VCaP (cell line): ENCODE data around the gene PRKCB.

ENCODE experiments used
- H3K27ac ChIP-seq: fragments of 450-650 bp; 2 replicates; pipeline ENCODE4 v1.5.1; 2017
- TF ChIP-seq, protein P1 (sequence below): fragments of 450-650 bp; conservative IDR thresholded peaks from 2 replicates; pipeline ENCODE4 v1.5.1; 2017; ENCODE audit warnings: mild to moderate bottlenecking, moderate library complexity

PRKCB gene

DNA sequence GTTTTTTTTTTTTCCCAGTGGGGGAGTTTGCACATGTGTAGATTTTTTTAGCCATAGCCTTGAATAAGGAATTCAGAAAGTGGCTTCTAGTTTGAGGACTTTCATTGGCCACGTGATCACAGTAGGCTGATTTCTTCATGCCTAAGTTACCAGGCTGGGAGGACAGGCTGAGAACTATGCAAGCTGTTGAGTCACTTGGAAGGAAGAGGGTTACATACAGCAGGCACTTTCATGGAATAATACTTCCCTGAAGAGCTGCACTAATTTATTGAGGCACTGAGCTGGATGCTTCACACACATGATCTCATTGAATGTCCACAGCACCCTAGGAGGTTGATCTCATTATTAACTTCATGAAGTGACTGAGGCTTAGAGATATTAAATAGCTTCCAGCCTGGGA is 22.8 kb downstream of the PRKCB start:
- H3K27ac ChIP-seq, result no peak overlapping the region
- TF ChIP-seq, protein P1, sequence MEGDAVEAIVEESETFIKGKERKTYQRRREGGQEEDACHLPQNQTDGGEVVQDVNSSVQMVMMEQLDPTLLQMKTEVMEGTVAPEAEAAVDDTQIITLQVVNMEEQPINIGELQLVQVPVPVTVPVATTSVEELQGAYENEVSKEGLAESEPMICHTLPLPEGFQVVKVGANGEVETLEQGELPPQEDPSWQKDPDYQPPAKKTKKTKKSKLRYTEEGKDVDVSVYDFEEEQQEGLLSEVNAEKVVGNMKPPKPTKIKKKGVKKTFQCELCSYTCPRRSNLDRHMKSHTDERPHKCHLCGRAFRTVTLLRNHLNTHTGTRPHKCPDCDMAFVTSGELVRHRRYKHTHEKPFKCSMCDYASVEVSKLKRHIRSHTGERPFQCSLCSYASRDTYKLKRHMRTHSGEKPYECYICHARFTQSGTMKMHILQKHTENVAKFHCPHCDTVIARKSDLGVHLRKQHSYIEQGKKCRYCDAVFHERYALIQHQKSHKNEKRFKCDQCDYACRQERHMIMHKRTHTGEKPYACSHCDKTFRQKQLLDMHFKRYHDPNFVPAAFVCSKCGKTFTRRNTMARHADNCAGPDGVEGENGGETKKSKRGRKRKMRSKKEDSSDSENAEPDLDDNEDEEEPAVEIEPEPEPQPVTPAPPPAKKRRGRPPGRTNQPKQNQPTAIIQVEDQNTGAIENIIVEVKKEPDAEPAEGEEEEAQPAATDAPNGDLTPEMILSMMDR, result no peak

DNA sequence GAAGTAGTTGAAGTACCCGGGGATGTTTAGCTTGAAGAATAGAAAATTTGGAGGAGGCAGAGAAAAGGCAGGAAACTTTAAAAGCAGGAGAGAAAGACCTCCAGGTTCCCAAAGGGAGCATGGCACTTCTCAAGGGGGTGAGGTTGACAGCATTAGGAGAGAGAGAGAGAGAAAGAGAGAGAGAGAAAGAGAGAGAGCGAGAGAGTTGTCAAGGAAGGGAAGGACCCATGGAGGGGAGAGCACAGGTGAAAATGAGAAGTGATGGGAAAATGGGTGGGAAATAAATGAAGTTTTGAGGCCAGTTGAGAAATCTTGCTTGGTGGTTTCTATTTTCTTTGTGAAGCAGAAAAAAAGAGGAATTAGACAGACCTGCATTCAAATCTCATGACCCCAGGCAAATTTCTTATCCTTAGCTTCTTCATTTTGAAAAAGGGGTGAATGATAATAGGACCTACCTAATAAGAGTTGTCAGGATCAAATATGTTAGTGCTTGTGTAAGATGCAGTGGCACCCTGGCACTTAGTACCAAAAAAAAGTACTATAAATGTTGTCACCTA is 24.0 kb downstream of the PRKCB start:
- TF ChIP-seq, protein P1, result no peak
- no peak overlapping the region for H3K27ac ChIP-seq

DNA sequence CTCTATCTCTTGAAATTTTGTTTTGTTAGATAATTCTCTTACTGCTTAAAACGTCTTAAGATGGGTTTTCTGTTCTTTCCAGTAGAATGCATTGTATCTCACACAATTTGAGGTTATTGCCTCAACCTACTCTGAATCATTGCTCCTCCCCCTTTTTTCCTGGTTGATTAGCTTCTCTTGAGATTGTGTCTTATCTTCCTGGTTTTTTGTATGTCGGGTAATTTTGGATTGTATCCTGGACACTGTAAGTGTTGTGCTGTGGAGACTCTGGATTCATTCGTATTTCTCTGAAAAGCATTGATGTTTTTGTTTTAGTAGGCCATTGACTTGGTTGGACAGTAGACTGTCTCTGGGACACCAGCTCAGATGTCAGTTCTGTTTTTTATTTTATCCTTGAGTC is 26.1 kb downstream of the PRKCB start:
- H3K27ac ChIP-seq, result no peak overlapping the region
- TF ChIP-seq, protein P1, result no peak

DNA sequence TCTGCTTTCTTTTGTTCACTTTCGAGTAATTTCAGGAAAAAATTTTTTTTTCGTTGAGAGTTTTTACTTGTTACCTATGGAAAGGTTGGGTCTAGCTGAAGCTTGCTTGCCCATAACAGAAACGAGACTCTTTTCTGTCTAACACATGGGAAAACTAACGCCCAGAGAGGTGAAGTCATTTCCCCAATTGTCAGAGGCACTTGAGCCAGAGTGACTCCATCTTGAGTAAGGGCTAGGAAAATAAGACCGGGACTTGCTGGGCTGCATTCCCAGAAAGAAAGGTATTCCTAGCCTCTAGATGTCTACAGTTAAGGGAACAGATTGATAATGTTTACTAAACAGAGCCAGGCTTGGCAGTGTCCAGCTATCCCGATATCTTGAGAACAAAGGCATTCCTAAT is 26.8 kb downstream of the PRKCB start:
- no peak overlapping the region for H3K27ac ChIP-seq

DNA sequence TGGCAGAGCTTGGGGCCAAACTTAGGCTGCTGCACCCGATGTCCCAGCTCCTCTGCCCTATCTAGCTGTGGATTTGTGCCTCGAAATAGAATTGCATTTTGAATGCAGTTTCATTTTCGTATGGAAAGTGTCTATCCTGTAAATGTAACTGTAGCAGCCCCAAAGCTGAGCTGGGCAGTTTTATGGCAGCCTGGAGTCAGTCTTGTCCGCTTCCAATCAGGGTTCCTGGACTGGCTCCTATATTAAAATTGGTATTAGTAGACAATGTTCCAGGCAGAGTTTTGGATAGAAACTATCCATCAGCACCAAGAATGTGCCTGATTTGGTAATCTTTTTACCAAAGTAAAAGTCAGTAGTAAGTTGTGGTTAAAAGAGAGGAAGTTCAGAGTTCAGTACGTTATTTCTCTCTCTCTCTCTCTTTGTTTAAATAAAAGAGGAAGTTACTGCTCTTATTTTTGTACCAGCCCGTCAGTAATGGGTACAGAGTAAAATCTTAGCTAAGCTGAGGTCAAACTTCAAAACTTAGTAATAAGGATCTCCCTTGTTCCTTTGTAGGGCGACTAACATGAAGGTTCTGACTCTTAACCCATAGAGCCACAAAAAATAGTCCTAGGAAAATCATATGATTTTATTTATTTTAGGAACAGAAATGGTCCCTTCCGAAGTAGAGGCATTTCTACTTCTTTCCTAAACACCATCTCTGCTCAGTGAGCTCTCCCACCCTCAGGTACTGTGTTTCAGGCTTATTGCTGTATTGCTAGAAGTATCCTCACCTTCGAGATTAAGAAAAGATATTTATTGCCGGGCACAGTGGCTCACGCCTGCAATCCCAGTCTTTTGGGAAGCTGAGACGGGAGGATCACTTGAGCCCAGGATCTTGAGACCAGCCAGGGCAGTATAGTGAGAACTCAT is 28.0 kb downstream of the PRKCB start:
- no peak overlapping the region for H3K27ac ChIP-seq

More for the DNA sequence above, 26.8 kb downstream of the PRKCB start:
- TF ChIP-seq, protein P1, result no peak

DNA sequence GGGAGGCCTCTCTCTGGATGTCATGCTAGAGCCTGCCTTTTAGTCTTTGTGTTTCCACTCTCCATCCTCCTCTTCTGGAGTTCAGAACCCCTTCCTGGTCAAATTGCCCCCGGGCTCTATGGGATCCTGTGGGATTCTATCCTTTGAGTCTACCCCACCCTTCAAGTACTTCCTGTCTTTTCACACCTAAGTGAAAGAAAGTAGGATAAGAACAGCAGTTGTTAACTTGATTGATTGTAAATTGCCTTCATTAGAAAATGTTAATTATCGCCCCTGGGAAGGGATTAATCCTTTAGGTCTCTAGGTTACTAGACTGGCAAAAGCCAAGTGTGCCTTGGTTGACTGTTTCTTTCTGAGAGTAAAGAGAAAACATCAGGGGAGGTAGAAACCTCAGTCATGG is 30.1 kb downstream of the PRKCB start:
- no peak overlapping the region for H3K27ac ChIP-seq
- TF ChIP-seq, protein P1, result no peak

More for the DNA sequence above, 28.0 kb downstream of the PRKCB start:
- TF ChIP-seq, protein P1, result no peak

DNA sequence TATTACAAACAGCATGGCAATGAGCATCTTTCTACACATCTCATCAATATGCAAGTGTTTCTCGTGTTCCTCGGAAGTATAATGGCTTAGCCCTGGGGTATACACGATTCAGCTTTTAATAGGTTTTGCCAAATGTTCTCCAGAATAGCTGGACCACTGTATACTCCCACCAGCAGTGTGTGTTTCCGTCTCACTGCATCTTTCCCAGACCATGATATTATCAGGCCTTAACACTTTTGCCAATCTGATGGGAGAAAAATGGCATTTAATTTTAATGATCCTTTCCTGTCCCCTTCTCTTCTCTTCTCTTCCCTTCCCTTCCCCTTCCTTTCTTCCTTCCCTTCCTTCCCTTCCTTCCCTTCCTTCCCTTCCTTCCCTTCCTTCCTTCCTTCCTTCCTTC is 30.8 kb downstream of the PRKCB start:
- TF ChIP-seq, protein P1, result no peak
- H3K27ac ChIP-seq, result no peak overlapping the region
